Dendritic cell treated with granulocyte-macrophage colony-stimulating factor and Interleukin-4, amounts not matched to agents 40 ng/mL and 50 ng/mL, for 4 days (primary cell): ENCODE measurements around the gene KCTD3.
A peak's percentile ranks its signal among the peaks of the same experiment; 100 is the strongest.

Experiments
- H3K27ac Mint-ChIP-seq: one replicate; pipeline ENCODE4 v1.8.0; 2022; ENCODE audit warnings: mild to moderate bottlenecking, mixed read lengths
- H3K27me3 Mint-ChIP-seq: one replicate; pipeline ENCODE4 v1.8.0; 2022; ENCODE audit warnings: mild to moderate bottlenecking, mixed read lengths
- H3K36me3 Mint-ChIP-seq: one replicate; pipeline ENCODE4 v1.8.0; 2022; ENCODE audit warnings: low read depth, mixed read lengths
- H3K4me1 Mint-ChIP-seq: one replicate; pipeline ENCODE4 v1.8.0; 2022; ENCODE audit warnings: low read depth, mixed read lengths
- H3K4me3 Mint-ChIP-seq: one replicate; pipeline ENCODE4 v1.8.0; 2022; ENCODE audit warnings: mild to moderate bottlenecking, moderate library complexity, mixed read lengths
- H3K9me3 Mint-ChIP-seq: one replicate; pipeline ENCODE4 v1.8.0; 2022; ENCODE audit warnings: mixed read lengths
- intact Hi-C: fragments of 100-400 bp; cut with micrococcal nuclease; formaldehyde crosslinking; loops from one replicate; pipeline ENCODE4 v1.15.0; 2022

The KCTD3 gene

DNA sequence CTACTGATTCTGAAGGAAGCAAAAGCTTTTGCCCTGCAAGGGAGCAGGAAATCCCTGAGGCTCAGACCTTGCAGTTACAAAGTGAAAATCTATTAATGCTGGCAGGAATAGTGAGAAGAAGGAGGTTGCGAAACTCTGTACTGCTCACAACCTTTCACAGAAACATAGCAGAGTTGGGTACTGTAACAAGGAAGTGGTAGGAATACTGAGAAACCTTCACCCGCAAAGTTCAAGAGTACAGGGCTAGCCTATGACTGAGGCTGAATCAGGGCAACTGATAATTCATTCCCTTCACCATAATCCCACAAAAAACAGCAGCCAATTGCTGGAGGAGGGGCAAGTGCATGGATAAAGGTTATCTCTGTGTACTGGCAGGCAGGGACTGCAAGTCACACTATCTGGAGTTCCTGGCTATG lies 23.9 kb upstream of the KCTD3 start:
- no peaks in the 10 kb centered on the region for H3K27me3 Mint-ChIP-seq
- intact Hi-C loops: no loop called here
- peaks cover 12% of the 10 kb centered on the region for H3K4me1 Mint-ChIP-seq
- no peaks in the 10 kb centered on the region for H3K9me3 Mint-ChIP-seq
- H3K4me3 Mint-ChIP-seq: no peak overlapping the region
- H3K27ac Mint-ChIP-seq: no peak overlapping the region
- no peaks in the 10 kb centered on the region for H3K36me3 Mint-ChIP-seq

DNA sequence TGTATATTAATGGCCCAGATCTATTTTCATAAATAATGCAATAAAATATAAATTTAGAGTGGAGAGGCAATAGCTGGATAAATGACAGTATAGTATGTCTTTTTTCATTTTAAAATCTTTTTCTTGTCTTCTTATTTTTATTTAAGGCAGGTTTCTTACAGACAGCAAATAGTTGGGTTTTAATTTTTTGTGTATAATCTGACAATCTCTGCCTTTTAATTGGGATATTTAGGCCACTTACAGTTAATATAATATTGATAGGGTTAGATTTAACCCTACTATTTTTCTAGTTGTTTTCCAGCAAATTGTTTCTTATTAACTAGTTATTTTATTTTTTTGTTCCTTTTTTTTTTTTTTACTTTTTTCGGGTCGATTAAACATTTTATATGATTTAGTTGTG lies 23.3 kb upstream of the KCTD3 start:
- Mint-ChIP-seq H3K9me3 (no peaks in the 10 kb centered on the region), H3K36me3 (no peaks in the 10 kb centered on the region), H3K4me3 (no peak overlapping the region), H3K27me3 (no peaks in the 10 kb centered on the region), H3K4me1 (peaks cover 12% of the 10 kb centered on the region), H3K27ac (no peak overlapping the region)
- intact Hi-C loops: no loop called here

DNA sequence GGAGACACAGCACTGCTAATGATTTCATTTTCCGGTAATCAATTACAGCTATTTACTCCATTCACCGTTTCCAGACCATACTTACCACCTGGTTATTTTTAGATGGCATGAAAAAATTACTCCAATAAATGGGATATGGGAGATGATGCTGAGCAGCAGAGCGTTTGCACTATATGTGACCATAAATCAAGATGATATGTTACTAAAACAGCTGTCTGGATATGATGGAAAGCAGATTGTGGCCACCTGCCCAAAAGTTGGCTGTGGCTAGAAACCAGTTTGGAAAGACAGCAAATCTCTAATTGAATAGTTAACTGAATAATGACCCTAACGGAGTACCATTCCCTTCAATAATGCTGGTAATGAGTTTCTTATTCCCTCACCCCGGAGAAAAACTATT lies 22.5 kb upstream of the KCTD3 start:
- Mint-ChIP-seq H3K36me3 (no peaks in the 10 kb centered on the region), H3K4me3 (no peak overlapping the region), H3K4me1 (peaks cover 12% of the 10 kb centered on the region), H3K27me3 (no peaks in the 10 kb centered on the region), H3K27ac (no peak overlapping the region), H3K9me3 (no peaks in the 10 kb centered on the region)
- intact Hi-C loops: no loop called here

DNA sequence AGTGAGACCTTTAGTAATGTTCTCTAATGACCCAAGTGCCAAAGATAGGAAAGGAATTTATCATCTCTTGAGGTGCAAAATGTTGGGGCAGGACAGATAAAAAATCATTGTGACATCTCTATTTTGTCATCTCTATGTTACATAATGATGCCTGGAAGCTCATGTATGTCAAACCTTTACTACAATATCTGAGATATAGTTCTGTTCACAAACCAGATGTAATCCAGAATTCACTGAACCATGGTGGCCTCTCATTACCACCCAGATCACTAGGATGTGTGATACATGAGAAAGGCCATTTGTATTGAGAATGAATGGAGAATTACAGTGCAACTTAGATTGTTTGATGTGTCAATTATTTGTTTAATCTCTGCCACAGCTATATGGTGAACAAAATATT lies 22.0 kb upstream of the KCTD3 start:
- Mint-ChIP-seq H3K27me3 (no peaks in the 10 kb centered on the region), H3K9me3 (no peaks in the 10 kb centered on the region), H3K4me1 (peaks cover 12% of the 10 kb centered on the region), H3K36me3 (no peaks in the 10 kb centered on the region), H3K4me3 (no peak overlapping the region), H3K27ac (no peak overlapping the region)
- intact Hi-C loops: no loop called here

DNA sequence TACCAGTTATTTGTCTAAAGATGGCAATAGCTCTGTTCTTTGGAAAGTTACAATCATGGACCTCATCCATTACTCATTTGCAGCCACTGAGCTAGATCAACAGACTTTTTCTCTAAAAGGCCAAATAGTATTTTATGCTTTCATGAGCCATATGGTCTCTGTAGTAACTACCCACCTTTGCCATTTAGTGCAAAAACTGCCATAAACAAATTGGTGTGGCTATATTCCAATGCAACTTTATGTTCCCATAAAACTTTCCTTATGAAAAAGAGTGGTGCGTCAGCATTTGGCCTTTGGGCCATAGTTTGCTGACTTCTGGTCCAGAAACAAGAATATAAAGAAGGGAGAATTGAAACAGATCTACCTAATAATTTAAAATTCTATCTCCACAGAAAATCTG lies 20.1 kb upstream of the KCTD3 start:
- no peak overlapping the region for H3K27ac Mint-ChIP-seq
- H3K4me1 Mint-ChIP-seq: peaks cover 12% of the 10 kb centered on the region
- H3K27me3 Mint-ChIP-seq: no peaks in the 10 kb centered on the region
- no peak overlapping the region for H3K4me3 Mint-ChIP-seq
- no peaks in the 10 kb centered on the region for H3K36me3 Mint-ChIP-seq
- intact Hi-C loops: no loop called here
- H3K9me3 Mint-ChIP-seq: no peaks in the 10 kb centered on the region

DNA sequence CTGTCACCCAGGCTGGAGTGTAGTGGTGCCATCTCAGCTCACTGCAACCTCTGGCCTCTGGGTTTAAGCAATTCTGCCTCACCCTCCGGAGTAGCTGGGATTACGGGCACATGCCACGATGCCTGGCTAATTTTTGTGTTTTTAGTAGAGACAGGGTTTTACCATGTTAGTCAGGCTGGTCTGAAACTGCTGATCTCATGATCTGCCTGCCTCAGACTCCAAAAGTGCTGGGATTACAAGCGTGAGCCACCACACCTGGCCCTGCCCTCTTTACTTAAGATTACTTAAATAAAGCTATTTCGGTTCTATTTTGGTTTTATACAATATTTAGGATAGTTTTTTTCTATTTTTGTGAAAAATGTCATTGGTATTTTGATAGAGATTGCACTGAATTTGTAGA lies 15.3 kb upstream of the KCTD3 start:
- H3K36me3 Mint-ChIP-seq: no peaks in the 10 kb centered on the region
- intact Hi-C loops: no loop called here
- no peak overlapping the region for H3K4me3 Mint-ChIP-seq
- no peak overlapping the region for H3K27ac Mint-ChIP-seq
- peaks cover 2% of the 10 kb centered on the region for H3K27me3 Mint-ChIP-seq
- H3K4me1 Mint-ChIP-seq: no peaks in the 10 kb centered on the region
- peaks cover 20% of the 10 kb centered on the region for H3K9me3 Mint-ChIP-seq

DNA sequence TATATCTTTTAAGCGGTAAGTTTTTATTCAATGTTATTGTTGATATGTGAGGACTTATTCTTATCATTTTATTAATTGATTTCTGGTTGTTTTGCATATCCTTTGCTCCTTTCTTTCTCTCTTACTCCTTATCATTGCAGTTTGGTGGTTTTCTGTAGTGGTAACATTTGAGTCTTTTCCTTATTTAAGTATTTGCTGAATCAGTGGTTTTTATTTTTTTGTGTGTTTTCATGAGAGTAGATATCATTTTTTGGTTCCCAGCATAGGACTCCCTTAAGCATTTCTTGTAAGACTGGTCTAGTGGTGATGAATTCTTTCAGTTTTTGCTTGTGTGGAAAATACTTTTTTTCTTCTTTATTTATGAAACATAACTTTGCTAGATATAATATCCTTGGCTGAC lies 12.2 kb upstream of the KCTD3 start:
- Mint-ChIP-seq H3K27me3 (peaks cover 2% of the 10 kb centered on the region), H3K9me3 (peaks cover 20% of the 10 kb centered on the region), H3K4me1 (no peaks in the 10 kb centered on the region)

DNA sequence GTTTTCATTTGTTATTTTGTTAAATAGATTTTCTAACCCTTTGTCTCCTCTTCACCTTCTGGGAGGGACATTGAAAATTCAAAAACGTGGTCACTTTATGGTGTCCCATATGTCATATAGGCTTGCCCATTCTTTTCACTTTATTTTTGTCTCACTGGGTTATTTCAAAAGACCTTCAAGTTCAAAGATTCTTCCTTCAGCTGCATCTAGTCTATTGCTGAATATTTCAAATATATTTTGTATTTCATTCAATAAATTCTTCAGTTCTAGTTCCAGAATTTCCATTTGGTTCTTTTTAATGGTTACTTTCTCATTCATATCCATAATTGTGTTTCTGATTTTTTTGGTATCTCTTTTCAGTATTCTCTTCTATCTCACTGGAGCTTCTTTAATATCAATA lies 11.6 kb upstream of the KCTD3 start:
- H3K9me3 Mint-ChIP-seq: peaks cover 23% of the 10 kb centered on the region
- H3K36me3 Mint-ChIP-seq: no peaks in the 10 kb centered on the region

More for the DNA sequence above, 12.2 kb upstream of the KCTD3 start:
- Mint-ChIP-seq H3K4me3 (no peak overlapping the region), H3K36me3 (no peaks in the 10 kb centered on the region), H3K27ac (no peak overlapping the region)
- intact Hi-C loops: no loop called here

DNA sequence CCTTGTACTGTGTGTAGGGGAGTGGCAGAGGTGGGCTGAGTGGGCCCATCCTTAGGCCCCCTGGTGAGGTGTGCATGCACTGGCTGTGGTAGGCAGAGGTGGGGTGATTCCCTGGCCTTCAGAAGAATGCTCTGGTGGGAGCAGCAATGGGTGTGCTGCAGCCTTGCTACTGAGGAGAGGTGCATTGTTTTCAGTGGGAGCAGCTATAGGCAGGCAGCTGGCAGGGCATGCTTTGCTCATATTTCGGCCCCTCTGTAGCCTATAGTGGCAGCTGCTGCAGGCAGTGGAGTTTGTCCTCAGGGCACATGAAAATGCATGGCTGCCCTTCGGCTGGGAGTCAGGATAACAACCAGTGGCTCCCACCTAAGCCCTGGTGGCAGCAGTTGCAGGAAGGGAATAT lies 10.1 kb upstream of the KCTD3 start:
- intact Hi-C loops: no loop called here
- Mint-ChIP-seq H3K27ac (no peak overlapping the region), H3K9me3 (peaks cover 30% of the 10 kb centered on the region), H3K4me3 (no peak overlapping the region), H3K4me1 (no peaks in the 10 kb centered on the region), H3K27me3 (peaks cover 2% of the 10 kb centered on the region), H3K36me3 (no peaks in the 10 kb centered on the region)

More for the DNA sequence above, 11.6 kb upstream of the KCTD3 start:
- H3K4me1 Mint-ChIP-seq: no peaks in the 10 kb centered on the region
- no peak overlapping the region for H3K27ac Mint-ChIP-seq
- intact Hi-C loops: no loop called here
- H3K27me3 Mint-ChIP-seq: peaks cover 2% of the 10 kb centered on the region
- no peak overlapping the region for H3K4me3 Mint-ChIP-seq

DNA sequence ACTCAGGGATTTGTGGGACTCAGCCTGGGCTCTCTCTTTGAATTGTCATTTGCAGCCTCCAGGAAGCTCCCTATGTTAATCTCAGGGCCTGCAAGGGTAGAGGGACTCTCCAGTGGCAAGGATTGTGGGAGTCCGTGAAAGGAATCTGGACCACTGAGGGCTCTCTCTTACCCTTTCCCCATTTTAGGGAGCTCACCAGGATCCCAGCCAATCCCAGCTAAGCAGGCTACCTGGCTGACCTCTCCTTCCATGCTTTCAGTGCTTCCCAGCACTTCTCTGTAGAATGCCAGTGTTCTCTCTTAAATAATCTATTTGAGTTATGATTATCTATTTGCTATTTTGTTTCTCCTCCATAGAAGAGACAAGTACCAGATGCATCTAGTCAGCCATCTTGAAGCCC lies 9.6 kb upstream of the KCTD3 start:
- peaks cover 2% of the 10 kb centered on the region for H3K27me3 Mint-ChIP-seq
- H3K4me1 Mint-ChIP-seq: no peaks in the 10 kb centered on the region
- H3K4me3 Mint-ChIP-seq: no peak overlapping the region
- H3K27ac Mint-ChIP-seq: no peak overlapping the region
- H3K9me3 Mint-ChIP-seq: peaks cover 30% of the 10 kb centered on the region
- H3K36me3 Mint-ChIP-seq: no peaks in the 10 kb centered on the region
- intact Hi-C loops: no loop called here

DNA sequence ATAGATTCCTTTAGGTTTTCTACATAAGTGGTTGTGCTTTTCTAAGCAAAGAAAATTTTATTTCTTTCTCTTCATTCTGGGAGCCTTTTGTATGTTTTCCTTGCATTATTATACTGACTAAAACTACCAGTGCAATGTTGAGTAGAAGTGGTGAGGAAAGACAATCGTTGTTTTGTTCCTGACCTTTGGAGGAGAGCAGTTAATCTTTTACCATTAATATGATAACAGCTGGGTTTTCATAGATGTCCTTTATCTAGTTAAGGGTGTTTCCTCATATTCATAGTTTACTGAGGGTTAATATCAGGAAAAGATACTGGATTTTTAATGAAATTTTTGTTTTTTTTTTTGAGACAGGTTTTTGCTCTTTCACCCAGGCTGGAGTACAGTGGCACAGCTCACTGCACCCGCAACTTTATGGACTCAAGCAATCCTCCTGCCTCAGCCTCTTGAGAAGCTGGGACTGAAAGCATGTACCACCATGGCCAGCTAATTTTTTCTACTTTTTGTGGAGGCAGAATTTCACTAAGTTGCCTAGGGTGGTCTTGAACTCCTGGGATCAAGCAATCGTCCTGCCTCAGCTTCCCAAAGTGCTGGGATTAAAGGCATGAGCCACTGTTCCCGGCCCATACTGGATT lies 9.0 kb upstream of the KCTD3 start:
- Mint-ChIP-seq H3K27me3 (peaks cover 2% of the 10 kb centered on the region), H3K27ac (no peak overlapping the region), H3K36me3 (no peaks in the 10 kb centered on the region), H3K4me3 (no peak overlapping the region), H3K9me3 (peaks cover 30% of the 10 kb centered on the region), H3K4me1 (no peaks in the 10 kb centered on the region)
- intact Hi-C loops: no loop called here

DNA sequence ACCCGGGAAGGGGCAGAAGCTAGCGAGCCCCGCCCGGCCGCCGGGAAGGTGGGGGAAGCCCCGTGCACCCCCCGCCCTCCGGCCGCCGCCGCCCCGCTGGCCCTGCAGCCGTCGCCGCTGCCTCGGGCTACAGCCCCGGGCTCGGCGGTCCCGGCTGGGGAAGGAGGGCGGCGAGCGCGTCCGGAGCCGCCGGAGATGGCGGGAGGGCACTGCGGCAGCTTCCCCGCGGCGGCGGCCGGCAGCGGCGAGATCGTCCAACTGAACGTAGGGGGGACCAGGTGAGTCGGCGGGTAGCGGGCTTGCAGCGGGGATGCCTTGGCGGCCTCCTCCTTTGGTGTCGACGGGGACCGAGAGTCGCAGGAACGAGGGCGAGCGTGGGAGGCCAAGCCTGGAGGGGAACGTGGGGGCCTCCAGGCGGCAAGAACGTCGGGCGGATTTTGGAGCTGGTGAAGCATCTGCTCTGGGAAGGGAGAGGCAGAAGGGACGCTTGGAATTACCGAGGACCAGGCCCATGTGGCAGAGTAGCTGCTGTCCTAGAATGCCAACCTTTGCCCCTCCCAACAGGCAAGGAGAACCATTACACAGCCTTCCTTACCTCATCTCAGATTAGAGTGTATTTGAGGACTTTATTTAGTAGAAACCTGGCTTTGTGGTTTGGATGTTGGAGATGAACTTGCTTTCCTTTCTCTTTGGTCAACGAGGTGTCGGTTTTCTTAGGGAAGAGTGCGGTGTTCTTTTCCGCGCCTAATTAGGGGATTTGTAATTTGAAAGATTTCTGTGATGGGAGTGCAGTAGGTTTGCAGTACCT lies 591 bp downstream of the KCTD3 start:
- H3K4me3 Mint-ChIP-seq: peak overlapping the region; percentile 89
- H3K4me1 Mint-ChIP-seq: peaks cover 15% of the 10 kb centered on the region
- H3K27me3 Mint-ChIP-seq: no peaks in the 10 kb centered on the region
- peaks cover 12% of the 10 kb centered on the region for H3K36me3 Mint-ChIP-seq
- no peaks in the 10 kb centered on the region for H3K9me3 Mint-ChIP-seq
- peak overlapping the region; percentile 91 for H3K27ac Mint-ChIP-seq
- intact Hi-C loops: no loop called here

DNA sequence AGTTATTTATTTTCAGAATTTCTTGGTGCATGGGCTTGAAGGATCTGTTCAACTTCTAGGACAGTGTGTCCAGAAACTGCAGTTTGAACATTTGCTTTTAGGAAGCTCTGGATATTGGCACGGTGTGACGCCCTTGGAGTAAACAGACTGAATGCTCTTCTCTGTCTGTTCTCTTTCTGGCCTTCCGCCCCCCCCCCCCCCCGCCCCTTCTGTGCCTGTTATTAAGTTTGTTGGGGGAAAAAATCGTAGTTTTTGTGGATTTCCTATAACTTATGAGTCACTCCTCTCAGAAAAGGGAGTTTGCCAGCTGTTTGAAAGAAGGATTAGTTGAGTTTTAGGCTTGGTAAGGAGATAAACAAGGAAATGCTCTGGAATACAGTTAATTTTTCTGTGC lies 1.2 kb downstream of the KCTD3 start:
- no peaks in the 10 kb centered on the region for H3K27me3 Mint-ChIP-seq
- H3K4me3 Mint-ChIP-seq: peak overlapping the region; percentile 89
- H3K4me1 Mint-ChIP-seq: peaks cover 15% of the 10 kb centered on the region
- no peaks in the 10 kb centered on the region for H3K9me3 Mint-ChIP-seq
- H3K27ac Mint-ChIP-seq: peak overlapping the region; percentile 91
- H3K36me3 Mint-ChIP-seq: peaks cover 12% of the 10 kb centered on the region
- intact Hi-C loops: no loop called here

DNA sequence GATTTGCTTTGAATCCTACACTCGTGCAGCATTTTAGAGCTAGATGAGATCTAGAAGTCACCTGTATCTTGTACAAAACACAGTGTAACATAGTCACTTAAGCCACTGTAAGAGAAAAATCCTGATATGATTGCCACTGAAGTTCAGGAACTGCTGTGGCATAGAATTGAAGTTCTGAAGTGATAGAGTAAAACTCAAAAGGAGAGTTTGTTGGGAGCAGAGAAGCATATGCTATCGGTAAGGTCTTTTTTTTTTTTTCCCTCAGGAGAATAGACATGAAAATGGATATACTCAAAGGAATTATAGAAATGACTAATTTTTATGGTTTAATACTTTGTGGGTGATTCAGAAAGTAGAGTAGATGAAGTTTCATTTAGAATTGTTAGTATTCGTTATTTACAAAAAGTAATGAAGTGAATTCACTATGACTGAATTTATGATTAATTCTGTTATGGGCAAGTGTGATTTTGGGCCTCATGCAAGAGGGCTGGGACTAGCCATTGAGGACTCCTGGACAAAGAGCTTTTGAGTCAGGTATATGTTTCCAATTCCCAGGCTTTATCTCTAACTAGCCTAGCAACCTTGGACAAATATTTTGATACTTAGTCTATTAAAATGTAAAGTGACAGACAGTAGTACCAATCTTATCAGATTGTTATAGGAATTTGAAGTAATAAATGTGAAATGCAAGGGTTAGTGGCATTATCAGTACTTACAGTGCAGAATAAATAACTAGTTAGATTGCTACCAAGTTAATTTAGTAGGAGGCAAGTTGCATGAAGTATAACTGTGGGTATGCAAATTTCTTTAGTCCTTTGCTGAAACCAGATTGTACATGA lies 3.1 kb downstream of the KCTD3 start:
- Mint-ChIP-seq H3K27me3 (no peaks in the 10 kb centered on the region), H3K27ac (no peak overlapping the region), H3K4me3 (no peak overlapping the region), H3K9me3 (no peaks in the 10 kb centered on the region), H3K36me3 (peaks cover 12% of the 10 kb centered on the region), H3K4me1 (peaks cover 15% of the 10 kb centered on the region)
- intact Hi-C loops: no loop called here
